GM19468 (cell line): ENCODE measurements around the gene MN1.

Experiments
- ATAC-seq: cut with Tn5 transposase; IDR thresholded peaks from one replicate; pipeline ENCODE4 v1.9.1; 2021; ENCODE audit warnings: mild to moderate bottlenecking, moderate library complexity, moderate number of reproducible peaks; ENCODE audit not compliant: unreplicated experiment; ENCODE audit errors: extremely low read depth

Gene MN1

GRCh38 chr22:27801616-27802345 is at the start of gene MN1:
TSS of gene MN1 (minus strand) at chr22:27801756. CDS start at chr22:27800543, 1,213 bp downstream.
- no peak for ATAC-seq

GRCh38 chr22:27850000-27850521 is 48.5 kb upstream of the MN1 start:
- no peak for ATAC-seq

GRCh38 chr22:27848005-27848404 is 46.4 kb upstream of the MN1 start:
- no peak for ATAC-seq

- no peak for ATAC-seq
These were observed 45.4 kb upstream of the MN1 start for GRCh38 chr22:27846910-27847309.

DNA sequence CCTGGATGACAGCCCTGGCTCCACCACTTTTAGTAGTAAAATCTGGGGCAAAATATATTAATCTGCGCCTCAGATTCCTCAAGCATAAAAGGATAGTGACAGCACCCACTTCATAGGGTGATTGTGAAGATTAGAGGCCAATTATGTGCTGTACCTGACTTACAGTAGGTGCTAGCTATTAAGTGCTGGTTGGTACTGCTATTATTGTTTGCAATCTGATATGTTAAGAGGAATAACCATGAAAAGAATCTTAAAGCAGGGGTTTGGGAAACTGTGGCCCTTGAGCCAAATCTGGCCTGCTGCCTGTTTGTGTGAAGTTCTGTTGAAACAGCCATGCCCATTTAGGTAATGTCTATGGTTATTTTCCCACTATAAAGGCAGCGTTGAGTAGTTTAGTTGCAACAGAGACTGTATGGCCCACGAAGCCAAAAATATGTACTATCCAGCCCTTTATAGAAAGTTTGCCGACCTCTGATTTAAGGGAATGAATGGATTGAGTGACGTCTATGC is 44.7 kb upstream of the MN1 start:
- no peak for ATAC-seq

GRCh38 chr22:27845644-27846043 is 44.1 kb upstream of the MN1 start:
- ATAC-seq, result no peak

GRCh38 chr22:27844656-27845591 is 43.4 kb upstream of the MN1 start:
- ATAC-seq, result no peak

DNA sequence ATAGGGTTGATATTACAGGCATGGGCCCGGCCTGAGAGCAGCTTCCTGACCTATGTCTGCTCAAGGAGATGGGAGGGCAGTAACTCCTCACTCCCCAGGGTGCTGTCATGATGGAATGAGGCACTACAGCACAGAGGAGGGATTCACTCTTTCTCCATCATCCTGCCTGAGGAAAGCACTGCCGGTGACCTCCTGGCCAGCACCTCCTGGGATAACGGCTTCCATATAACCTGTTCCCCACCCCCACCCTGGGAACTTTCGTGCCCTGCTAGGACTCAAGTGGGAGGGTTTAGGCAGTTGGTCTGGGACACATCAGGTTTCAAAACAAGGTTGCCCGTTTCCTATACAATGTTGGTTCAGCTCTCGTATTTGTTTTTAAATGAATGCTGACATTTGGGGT is 42.7 kb upstream of the MN1 start:
- ATAC-seq, result no peak

DNA sequence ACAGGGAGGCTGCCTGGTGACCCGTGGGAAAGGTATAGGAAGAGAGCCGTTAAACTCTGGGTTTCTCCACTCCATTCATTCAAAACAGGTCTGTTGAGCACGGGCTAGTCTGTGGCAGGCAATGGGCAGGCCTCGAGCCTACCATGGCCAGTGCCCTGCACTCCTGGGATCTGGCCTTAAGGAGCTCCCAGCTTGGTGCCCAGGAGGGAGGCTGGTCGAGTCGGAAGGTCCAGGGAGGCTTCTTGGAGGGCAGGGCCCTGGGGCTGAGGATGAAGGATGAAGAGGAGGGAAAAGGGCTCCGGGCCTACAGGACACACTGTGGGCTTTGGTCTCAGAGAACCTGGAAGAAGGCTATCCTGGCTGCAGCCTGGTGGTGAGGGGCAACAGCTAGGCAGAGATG is 41.9 kb upstream of the MN1 start:
- no peak for ATAC-seq

- no peak for ATAC-seq
These were observed 41.3 kb upstream of the MN1 start for GRCh38 chr22:27842669-27843431.

GRCh38 chr22:27842201-27842600 is 40.6 kb upstream of the MN1 start:
- ATAC-seq, result no peak

GRCh38 chr22:27840436-27840835 is 38.9 kb upstream of the MN1 start:
- ATAC-seq, result no peak

- ATAC-seq, result no peak
These were observed 37.6 kb upstream of the MN1 start for GRCh38 chr22:27839057-27839660.

DNA sequence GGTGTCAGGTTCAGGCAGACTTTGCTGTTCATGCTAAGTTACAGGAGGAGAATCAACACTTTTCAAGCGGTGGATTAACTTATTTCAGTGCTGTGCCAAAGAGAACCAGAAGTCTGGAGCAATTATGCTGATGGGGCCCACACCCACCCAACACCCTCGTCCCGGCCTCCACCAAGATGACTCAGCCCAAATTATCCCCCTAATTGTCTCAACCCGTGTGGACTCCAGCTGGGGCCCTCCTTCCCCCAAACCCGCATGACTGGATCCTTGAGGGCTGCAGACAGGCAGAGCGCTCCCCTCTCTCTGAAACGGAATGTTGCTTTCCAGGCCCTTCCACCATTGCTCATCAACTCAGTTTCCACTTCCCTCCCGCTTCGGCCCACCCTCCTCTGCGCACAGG is 34.6 kb upstream of the MN1 start:
- no peak for ATAC-seq

DNA sequence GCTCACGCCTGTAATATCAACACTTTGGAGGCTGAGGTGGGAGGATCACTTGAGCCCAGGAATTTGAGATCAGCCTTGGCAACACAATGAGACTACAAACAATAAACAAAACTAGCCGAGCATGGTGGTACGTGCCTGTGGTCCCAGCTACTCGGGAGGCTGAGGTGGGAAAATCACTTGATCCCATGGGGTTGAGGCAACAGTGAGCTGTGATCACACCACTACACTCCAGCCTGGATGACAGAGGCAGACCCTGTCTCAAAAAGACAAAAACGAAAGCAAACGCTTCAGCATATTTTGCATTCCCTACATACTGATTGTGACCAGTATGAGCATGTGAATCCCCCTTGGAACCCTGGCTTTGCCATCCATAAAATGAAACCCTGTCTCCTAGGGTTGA is 33.9 kb upstream of the MN1 start:
- no peak for ATAC-seq

- no peak for ATAC-seq
These were observed 33.0 kb upstream of the MN1 start for GRCh38 chr22:27834364-27835185.

GRCh38 chr22:27833803-27834202 is 32.2 kb upstream of the MN1 start:
- ATAC-seq, result no peak

- ATAC-seq, result no peak
These were observed 31.1 kb upstream of the MN1 start for GRCh38 chr22:27832606-27833005.

DNA sequence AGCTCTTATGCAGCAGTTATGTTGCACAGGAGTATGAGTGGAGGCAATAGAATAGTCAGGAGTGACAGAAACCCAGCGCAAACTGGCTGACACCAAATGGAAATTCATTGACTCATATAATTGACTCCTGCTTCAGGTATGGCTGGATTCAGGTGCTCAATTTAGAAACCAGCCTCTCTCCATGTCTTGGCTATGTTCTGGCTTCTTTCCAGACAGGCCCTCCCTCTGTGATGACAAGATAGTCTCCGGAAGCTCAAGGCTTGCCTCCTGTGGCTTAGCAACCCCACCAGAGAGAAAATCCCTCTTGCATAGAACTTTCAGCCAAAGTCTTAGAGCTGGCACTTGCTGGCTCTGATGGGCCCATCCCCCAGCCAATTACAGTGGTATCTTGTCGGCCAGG is 28.1 kb upstream of the MN1 start:
- no peak for ATAC-seq
